ENCODE measurements around the gene COPG1.
A peak's percentile ranks its signal among the peaks of the same experiment; 100 is the strongest.

COPG1 gene

DNA sequence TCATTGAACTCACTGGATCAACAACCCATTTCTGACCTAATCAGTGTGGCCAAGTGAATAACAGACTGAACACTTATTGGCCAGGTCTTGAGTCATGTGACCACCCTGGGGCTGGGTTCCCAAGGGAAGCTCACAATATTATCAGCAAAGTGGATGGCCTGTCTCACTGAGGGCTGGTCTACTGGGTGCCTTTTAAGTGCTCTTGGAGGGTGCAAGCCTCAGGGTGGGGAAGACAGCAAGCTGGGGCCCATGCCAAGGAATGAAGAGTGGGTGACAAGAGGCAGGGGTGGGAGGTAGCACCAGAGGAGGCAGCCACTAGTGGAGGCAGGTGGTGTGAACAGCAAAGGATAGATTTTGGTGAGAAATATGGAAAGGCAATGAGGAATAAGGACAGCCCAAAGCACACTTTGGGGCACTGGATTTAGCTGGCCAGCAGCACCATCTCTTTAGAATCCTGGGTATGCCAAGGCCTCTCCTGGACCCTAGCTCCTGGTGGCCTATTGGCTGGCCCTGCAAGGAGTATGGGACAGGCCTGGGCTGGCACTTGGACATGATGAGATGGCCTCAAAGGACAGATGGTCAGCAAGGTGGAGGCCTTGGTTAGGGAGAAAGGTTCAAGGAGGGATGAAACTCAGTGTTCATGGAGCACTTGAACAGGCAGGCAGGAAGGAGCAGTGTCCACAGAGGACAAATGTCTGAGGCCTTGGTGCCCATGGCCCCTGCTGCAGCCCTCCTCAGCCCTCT lies 63.4 kb downstream of the COPG1 start:
- no peak for DNase-seq (ENCODE audit: low read depth in 1 of 2, low spot score in 1 of 2)

DNA sequence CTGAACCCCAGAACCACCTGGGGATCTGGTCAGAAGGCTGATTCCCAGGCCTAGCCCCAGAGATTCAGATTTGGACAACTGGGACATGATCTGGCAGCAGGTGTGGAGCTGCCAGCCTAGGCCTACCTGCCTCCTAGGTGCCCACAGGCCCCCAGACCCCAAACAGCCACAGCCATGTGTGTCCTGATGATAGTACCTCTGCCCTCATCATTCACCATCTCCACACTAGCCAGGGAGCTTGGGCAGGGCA lies 63.9 kb downstream of the COPG1 start:
- no peak for DNase-seq (ENCODE audit: low read depth in 1 of 2, low spot score in 1 of 2)

DNA sequence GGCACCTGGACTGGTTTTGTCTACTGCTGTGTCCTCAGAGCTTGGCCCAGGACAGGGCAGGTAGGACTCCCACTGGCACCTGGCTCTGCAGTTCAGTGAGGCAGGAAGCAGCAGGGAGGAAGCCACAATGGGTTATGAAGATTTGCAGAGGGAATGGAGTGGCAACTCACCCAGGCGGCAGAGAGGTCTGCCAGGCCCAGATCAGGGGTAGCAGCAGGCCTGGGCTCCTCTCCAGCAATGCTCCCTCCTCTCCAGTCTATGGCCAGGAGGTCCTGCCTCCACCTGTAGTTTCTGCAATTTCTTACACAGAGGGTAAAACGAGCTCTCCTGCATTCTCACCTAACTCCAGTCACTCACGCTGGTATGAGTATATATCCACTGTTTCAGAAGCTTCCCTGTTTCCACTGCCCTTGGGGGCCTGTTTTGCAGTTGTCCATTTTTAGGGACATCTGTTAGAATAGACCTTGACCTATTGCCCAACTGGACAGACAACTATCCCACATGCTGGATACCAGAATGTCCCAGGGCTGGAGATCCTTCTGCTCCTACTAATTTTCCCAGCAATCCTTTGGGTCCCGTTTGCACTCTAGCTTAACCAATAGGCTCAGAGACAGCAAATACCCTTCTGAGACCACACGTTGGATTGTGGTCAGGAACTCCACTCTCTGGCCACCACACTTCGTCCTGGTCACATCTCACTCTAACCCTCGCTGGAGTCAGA lies 64.4 kb downstream of the COPG1 start:
- no peak for DNase-seq (ENCODE audit: low read depth in 1 of 2, low spot score in 1 of 2)

DNA sequence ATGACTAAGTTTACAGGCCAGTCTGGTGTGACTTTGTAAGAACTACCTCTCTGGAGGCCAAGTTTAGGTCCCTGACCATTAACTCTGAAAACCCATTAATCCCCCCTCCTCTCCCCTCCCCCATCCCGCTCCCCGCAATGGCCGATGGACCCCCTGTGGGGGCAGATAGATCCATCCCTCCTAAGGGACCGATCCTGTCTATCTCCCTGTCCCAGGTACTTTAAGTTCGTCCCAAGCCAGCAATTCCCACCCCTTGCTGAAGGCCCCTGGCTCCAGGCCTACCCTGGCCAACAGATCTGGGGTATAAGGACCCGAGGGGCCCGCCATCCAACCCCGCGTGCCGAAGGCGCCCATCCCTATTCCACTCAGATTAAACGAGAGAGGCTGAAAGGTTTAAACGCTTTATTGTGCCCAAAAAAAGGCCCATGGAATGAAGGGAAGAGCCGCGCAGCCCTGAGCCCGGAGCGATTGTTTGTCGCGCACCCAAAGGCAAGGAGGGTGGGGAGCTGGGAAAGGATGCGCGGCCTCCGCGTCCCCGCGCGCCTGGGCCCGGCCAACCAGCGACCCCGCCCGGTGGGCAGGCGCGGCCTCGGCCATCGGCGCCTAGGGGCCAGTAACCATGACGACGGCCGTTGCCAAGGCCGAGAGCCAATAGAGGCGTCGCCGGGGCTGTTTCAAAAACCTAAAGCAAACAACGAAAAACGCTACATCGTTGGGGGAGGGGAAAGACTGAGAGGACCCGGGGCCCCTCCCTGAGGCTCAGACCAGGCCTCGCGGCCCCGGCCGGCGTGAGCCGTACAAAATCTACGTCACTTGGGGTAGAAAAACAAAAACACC lies 65.2 kb downstream of the COPG1 start:
- peak in 1 of 2 donors; percentile 28 for DNase-seq (ENCODE audit: low read depth in 1 of 2, low spot score in 1 of 2)

DNA sequence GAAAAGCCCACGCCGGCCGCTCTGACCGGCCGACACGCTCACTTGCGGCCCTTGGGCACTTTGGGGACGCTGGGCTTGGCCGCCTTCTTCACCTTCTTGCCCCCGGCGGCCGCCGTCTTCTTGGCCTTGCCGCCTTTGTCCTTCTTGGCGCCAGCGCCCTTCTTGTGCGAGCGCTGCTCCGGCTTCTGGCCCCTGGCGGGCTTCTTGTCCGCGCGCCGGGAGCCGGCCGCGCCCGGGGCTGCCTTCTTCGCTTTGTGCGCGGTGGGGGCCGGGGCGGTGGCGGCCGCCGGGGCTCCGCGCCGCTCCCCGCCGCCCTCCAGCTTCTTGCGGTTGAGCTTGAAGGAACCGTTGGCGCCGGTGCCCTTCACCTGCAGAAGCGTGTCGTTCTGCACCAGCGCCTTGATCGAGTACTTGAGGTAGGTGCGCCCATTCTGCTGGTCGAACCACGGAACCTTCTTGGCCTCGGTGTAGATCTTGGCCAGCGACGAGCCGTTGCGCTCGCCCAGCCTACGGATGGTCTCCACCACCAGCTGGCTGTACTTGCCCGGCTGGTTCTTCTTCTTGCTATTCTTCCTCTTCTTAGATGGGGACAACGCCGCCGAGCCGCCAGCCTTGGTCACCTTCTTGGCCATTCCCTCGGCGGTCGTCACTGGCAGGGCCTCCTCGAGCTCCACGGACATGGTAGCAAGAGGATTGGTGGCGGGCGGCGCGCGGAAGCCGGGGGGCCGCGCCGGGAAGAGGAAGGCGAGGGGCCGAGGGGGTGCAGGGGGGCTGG lies 66.0 kb downstream of the COPG1 start:
- DNase-seq (ENCODE audit: low read depth in 1 of 2, low spot score in 1 of 2), result peak in 1 of 2 donors; percentile 20

DNA sequence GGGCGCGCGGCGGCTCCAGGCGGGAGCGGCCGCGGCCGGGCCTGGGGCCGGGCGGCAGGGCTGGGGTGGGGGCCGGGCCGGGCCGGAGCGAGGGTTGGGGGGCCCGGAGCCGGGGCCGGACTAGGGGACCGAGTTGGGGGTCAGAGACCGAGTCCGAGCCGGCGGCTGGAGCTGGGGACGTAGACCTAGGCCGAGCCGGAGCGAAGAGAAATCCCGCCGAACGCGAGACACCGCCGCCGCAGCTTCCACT lies 66.5 kb downstream of the COPG1 start:
- DNase-seq (ENCODE audit: low read depth in 1 of 2, low spot score in 1 of 2), result no peak

DNA sequence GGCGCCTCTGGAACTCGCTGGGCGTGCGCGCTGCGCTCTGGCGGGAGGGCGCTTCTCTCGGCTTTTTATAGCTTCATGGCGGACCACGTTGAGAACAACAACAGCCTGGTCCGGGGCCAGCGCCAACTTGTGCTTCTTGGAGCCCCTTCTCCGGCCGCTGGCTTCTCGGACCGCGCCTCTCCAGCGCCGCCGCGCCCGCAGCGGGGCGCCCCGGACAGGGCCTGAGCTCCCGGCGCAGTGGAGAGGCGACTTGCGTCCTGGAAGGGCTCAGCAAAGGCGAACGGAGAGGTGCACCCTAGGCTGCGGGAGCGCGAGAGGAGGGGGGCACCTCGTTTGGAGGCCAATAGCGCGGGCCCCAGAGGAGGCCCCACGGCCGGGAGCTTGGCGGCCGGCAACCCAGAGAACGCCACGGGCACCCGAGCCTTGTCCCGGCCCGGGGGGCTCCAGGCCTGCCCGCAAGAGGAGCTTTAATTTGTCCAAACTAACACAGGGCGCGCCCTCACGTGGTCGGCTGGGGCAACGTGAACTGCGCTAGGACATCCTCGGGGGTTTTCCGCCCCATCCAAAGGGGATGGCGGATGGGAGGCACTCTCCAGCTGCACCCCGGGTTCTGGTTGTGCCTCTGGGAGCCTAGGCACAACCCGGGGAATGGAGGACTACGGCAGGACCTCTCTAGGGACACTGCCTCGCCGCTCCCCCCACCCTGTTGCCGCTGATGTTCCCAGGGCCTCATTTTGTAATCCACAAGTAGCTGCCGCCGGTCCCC lies 67.0 kb downstream of the COPG1 start:
- peak; percentile 80 to 84 for DNase-seq (ENCODE audit: low read depth in 1 of 2, low spot score in 1 of 2)

DNA sequence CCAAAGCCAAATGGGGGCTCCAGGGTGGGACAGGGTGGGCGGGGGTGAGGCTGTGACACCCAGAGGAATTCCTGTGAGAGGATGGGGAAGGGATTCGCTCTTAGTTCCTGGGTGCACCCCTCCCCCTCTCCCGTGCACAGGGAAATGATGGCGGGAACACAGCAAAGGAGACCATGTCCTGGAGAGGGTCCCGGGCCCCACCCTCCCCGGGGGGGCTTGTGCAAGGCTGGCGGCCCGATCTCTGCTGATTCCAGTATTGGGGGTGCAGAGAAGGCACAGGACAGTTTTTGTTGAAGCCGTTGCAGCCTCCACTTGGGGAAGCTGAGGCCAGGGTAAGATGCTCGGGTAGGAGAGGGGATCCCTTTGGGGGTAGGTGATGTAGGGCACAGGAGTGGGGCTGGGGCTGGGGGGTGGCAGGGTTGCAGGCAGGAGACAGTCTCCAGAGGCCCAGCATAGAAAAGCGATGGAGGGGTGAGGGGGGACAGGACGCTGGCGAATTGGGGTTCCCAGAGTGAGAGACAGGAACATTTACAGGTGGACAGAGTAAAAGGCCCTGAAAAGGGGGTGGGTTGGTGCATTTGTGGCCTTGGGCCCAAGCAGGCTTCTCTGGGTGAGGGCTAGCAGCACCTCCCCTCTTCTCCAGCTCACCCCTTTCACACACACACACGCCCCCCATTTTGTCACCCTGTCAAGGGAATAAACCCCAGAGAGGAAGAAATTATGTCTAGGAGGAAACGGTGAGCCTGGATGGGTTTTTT lies 67.8 kb downstream of the COPG1 start:
- no peak for DNase-seq (ENCODE audit: low read depth in 1 of 2, low spot score in 1 of 2)

DNA sequence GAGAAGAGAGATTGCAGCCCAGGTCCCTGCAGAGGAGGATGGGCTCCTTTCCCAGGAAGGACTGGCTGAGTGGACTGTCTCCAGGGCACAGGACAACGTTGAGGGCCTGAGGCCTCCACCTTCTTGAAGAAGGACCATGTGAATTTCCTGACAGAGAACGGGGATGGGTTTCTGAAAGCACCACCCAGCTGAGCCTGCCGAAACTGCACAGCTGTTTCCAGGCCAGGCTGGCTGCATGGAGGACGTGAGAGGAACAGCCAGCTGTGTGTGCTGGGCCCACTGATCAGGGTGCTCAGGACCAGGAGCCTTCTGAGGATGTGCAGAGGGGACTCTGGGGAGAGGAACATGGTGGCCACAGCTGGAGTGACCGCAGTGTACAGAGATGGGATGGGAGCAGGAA lies 68.4 kb downstream of the COPG1 start:
- no peak for DNase-seq (ENCODE audit: low read depth in 1 of 2, low spot score in 1 of 2)

DNA sequence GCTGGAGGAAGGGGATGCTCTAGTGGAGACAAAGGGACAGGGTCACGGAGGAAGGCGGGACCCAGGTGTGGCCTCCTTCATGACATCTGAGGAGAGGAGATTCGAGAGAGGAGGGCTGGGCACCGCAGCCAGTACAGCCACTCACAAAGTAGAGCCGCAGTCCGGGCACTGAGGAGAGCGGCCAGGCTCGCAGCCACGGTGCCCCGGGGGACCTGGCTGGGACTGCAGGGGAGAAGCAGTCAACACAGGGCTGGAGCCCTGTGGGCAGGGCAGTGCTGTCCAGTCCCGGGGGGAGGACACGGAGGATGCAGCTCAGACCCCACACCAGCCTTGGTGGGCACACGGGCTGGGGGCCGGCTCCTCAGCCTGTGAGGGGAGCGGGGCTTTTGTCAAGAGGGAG lies 69.5 kb downstream of the COPG1 start:
- no peak for DNase-seq (ENCODE audit: low read depth in 1 of 2, low spot score in 1 of 2)

DNA sequence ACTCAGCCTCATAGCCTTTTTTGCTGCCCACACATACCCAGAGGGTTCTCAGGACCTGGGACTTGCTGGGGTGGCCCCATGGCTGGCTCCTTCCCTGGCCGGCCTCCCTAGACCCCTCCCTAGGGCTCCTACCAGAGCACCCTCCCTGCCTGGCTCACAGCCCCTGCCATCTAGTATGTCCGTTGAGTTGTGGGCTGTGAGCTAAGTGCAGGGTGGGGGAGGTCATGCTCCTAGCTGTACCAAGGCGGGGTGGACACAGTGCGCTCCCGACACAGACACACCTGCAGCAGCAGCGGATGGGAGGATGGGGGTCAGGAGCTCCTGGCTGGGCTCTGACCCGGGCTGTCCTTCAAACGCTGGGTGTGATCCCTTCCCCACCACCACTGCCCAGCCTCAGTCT lies 70.9 kb downstream of the COPG1 start:
- DNase-seq (ENCODE audit: low read depth in 1 of 2, low spot score in 1 of 2), result no peak

DNA sequence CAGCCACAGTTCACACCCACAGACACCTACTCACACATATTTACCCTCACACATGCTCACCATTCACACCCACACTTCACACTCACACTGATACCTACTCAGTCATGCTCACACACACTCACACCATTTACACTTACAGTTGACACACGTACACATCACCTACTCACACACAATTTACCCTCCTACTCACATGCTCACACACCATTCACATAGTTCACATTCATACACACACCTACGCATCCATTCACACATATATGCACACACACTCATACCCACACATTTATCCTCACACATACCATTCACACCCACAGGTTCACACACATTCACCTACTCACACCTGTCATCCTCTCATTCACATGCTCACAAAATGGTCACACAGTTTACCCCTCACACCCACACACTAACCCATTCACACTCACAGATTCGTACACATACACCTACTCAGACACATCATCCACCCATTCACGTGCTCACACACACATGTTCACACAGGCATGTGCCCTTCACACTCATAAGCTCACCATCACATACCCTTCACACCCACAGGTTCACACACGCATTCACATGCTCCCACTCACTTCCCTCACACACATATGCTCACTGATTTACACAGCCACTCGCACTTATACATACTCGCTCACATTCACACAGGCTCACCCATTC lies 71.5 kb downstream of the COPG1 start:
- DNase-seq (ENCODE audit: low read depth in 1 of 2, low spot score in 1 of 2), result no peak

DNA sequence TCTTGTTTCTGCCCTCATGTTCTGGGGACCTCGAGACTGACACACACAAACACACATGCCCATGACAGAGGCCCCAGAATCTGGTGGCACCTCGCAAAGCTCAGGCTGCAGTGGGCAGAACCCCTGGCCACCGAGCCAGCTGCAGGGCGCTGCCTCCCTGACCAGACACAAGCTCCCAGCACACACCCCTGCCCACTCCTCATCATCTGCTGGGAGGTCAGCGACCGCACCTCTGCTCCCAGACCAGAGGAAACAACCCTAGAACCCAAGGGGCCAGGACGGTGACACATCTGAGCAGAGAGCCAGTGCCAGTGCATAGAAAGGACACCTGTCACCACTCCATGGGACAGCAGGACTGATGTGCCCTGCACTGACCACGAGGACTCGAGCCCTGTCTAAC lies 72.5 kb downstream of the COPG1 start:
- no peak for DNase-seq (ENCODE audit: low read depth in 1 of 2, low spot score in 1 of 2)

DNA sequence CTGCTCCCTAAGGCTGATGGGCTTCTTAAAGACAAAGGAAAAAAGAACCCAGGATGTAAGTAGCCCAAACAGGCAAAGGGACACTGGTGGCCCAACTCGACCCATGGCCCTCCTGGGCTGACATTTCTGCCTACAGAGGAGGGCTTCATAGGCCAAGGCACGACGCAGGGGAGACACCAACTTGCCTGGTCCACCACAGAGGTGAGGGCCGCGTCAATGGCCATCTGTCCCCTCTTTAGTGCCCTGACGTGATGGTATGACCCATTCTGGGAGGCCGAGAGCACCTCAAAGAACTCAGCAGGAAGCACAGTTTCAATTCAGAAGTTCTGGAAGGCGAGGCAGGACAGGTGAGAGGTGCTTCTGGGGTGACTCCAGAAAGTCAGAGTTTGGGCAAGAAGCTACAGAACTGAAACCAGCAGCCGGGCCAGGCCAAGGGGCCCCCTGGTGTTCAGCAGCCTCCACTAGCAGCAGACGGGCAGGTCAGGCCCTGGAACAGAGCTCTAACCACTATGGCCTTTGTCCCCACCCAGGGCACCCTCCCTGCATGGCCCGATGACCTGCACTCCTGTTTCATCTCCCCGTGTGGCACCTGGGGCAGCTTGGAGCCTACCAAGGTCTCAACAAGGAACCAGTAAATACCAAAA lies 74.4 kb downstream of the COPG1 start:
- DNase-seq (ENCODE audit: low read depth in 1 of 2, low spot score in 1 of 2), result no peak

DNA sequence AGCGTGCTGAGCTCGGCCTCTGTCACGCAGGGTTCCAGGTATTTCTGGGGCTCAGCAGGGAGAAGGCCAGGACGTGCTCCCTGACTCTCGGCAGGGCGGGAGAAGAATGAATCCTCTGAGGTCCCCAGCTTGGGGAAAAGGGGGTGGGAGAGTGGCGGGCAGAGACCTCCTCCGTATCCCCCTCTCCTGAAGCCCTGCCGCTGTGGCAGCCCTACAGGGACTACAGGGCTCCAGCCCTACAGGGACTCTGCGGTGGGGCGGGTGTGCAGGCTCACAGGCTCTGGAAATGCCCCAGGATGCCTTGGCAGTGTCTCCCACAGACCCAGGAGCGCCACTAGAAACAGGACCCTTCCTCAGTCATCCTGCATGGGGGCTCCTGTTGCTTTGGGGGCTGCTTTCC lies 75.4 kb downstream of the COPG1 start:
- DNase-seq (ENCODE audit: low read depth in 1 of 2, low spot score in 1 of 2), result no peak

DNA sequence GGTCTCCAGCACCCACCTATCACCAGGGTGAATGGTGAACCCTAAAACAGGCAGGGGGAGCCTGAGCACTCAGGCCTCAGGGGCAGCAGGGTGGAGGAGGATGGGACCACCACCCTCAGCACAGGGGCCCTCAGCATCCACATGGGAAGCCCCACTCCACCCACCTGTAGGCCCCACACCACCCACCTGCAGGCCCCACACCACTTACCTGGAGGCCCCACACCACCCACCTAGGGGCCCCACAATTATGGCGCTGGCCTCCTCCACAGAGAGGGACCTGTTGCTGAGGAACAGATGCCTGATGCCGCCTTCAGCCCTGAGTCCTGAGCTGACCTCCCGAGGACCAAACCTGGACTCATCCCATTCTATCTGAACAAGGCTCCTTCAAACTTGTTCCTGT lies 76.0 kb downstream of the COPG1 start:
- no peak for DNase-seq (ENCODE audit: low read depth in 1 of 2, low spot score in 1 of 2)

DNA sequence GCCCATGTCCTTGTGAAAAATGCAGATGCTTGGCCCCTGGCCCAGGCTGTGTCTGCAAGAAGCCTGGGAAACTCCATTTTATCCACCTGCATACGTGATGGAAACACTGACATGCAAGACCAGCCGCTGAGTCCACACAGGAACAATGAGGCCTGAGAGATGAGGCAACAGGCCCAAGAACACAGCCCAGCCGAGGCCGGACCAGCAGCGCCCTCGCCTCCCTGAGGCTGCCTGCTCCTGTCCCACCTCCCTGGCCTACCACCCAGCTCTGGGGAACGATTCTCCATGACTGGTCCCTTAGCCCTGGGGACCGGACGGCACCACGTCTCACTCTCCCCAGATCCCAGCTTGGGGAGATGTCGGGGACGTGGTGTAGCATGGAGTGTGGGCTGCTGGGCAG lies 76.7 kb downstream of the COPG1 start:
- no peak for DNase-seq (ENCODE audit: low read depth in 1 of 2, low spot score in 1 of 2)

DNA sequence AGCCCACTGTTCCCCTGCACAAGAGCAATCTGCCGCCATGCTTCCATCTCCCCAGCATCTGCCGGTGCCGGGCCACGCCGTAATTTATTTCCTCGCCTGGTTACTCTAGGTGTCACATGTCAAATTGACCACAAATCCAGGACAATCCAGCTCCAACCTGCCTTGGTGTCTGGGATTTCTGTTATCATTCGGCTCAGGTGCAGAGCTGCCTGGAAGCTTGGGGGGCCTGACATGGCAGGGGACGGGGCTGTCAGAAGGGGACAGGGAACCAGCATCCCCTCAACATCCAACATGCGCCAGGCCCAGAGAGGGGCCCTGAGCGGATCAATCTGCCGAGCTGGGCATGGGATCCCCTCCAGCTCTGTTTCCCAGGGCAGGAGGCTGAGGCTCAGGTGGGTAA lies 77.2 kb downstream of the COPG1 start:
- DNase-seq (ENCODE audit: low read depth in 1 of 2, low spot score in 1 of 2), result no peak

All from stimulated activated CD4-positive, alpha-beta T cell treated with anti-CD3 and anti-CD28 coated beads, Interleukin-15, amount 100 ng/mL, for 1 hour (primary cell).